HG03521 (cell line): ENCODE results near the gene TNIK.

Experiments
- ATAC-seq: cut with Tn5 transposase; IDR thresholded peaks from one replicate; pipeline ENCODE4 v1.9.1; 2021; ENCODE audit warnings: mild to moderate bottlenecking, moderate library complexity; ENCODE audit not compliant: unreplicated experiment

The TNIK gene

DNA sequence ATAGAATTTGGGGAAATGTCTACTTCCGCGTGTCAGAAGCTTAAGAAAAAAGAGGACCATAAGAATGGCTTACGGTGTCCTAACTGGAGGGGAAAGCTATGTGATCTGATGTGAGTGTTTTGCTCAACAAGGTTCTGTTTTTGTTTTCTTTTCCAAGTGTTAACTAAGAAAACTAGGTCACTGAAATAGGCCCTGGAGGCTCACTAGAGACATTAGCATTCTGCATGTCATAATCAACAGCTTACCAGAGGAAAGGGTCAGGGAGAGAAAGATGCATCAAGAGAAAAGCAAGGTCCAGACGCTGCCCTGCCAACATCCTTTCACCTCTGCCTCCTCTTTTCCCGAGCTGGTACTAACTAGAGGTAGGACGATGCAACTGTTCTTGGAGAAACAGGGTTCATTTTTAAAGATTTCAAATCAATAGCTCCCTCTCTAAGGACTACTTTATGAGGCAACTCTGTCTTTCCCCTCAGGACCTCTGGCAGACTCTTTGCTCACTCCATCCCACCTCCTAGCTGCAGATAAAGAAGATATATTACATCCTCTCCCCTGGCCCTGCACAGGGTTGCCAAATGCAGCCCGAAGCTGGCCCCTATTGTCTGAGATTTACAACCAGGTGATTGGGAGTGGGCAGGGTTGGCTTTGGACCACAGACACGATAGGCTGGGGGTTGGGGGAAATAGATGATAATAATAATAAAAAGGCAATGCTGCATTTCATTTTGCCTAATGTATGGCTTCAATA is 223.8 kb downstream of the TNIK start:
- ATAC-seq: no peak

DNA sequence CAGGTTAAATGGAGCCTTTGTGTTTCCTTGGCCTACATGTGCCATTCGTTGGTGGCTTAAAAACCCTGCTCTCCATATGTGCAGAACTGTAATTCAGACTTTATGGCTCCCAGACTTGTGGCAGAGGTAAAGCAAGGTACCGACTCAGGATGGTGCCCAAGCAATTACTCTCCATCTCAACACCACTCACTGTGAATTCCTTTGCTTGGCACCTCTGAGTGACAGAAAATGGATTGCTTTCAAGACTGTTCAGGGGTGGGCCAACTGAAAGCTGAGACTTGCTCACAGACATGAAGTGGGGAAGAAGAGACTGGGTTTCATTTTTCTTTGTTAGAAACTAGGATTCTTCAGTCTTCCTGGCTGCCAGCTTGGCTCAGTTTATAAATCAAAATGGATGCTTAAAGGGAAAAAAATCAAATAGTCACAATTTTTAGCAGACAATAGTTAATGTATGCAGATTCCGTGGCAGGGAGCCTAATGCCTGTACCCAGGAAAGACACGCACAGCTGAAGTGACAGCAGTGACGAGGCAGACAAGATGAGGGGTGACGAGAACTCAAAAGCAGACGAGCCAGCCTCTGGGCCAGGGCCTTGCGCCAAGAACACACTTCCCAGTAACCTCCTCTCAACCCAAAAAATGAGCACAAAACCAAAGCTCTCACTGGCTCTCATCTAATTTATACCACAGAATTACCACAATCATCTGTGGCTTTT is 225.8 kb downstream of the TNIK start:
- no peak for ATAC-seq

DNA sequence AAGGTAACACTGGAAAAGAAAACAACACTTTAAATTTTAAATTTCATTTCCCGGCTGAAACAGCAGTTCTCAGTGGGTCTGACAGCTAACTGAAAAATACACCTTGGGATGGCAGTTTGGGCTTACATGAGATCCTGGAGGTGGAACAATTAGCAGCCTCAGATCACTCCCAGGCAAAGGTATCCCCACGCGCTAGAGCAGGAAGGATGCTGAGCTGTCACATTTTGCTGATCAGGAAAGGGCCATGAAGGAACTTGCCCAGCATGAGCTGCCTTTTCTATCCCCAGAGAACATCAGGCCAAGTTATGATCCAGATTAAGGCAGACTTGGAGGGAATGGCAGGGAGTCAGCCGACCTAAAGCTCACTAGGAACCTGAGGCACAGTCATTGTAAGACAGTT is 228.8 kb downstream of the TNIK start:
- no peak for ATAC-seq

DNA sequence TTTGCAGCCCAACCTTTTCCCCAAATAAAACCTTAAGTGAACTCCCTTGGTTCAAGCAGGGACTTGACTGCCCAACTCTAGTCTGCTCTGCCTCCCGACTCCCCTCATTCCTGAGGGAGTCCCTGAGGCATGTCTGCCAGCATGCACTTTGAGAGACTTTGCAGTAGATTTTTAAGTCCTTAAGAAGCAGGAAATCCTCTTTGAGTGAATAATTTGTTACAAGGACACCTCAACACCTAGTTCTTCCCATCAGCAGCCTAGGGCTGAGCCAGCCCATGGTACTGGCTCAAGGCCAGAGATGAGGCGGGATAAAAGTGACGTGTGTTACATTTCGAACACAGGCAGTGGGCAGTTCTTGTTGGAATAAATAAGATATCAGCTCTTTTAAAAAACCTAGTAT is 229.3 kb downstream of the TNIK start:
- no peak for ATAC-seq

DNA sequence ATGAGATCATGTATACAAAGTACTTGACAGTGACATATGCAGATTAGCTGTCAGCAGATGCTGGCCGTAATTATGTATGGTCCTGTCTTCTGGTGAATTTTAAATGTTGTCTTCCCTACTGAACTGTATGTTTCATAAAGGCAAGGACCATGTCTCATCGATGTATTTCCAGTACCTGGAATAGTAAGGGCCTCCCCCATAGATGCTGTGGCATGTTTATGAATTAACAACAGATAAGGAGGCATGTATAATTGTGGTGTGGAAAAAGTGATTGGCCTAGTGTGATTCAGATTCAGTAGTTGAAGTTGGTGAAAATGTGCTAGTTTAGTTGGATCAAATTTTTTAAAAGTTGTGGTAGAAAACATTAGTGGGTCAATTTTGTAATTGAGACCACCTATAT is 231.0 kb downstream of the TNIK start:
- ATAC-seq: no peak

DNA sequence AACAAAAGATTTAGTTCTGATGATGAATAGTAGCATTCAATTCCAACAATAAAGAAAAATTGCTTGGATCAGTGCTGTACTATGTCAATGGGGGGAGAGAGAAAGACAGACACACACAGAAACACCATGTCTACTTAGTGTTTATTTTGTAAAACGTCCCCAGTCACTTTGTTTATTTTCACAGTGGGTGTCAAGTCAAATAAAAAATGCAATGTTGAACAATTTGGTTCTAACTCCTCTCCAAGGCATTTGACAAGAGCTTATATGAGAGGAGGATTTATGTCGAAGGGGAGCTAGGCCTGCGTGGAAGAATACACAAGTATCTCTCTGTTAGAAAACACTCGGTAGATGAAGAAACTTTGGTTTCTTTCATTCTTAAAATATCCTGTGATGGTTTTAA is 232.0 kb downstream of the TNIK start:
- no peak for ATAC-seq

DNA sequence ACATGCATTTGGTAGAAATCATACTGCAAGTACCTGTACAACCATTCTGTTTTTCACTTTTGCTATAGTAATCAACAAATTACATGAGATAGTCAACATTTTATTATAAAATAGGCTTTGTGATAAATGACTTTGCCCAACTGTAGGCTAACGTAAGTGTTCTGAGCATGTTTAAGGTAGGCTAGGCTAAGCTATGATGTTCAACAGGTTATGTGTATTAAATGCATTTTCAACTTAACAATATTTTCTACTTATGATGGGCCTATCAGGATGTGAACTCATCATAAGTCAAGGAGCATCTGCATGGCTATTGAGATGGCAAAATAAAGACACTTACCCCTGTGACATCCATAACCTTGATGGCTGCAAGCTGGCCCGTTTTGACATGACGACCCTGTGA is 232.4 kb downstream of the TNIK start:
- no peak for ATAC-seq

DNA sequence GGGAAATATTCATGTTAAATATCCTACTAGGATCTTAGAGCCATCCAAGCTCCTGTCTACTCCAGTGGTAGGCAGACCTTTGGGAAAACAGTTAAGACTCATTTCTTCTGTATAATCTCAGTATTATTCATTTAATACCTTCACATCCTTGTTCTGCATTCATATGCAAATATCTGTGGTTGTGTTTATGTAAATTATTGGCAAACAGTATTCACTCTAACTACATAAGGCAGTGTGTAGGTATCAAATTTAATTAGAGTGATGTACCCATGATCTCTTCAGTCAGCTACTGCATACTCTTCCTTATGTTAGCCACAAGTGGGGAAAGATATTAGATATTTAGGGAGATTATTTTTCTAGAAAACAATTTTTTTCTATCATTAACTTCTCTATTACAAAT is 232.8 kb downstream of the TNIK start:
- ATAC-seq: no peak

DNA sequence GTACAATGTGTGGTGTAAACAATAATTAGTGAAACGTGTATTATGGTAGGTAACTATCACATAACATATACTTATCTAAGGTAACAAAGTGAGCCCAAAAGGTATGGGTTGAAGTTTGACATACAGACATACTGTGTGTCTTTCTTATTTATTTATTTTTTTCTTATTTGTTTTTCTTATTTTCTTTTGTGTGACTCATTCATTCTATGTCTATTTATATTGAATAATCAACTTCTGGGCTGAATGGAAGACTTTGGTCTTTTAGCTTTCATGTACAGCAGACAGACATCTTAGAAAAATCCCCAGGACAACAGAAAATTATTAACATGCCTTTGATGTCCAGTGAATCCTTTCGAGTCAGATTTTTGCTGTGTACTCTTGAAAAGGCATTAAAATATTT is 233.4 kb downstream of the TNIK start:
- ATAC-seq: no peak

DNA sequence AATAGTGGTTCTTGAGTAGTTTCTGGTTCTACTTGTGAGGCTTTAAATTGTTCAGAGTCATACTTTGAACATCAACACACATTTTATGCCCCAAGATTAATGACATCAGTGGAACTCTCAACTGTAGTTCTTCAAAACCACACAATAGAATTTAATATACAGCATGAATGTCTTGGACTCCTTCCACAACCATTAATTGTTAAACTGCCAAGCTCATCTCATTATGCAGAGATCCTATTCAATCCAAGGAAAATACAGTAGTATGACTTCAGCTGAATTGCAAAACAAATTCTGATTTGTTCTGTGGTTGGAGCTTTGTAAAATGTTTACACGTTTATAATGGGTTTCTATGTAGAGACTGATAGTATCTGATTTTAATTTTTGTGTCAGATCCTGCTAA is 234.5 kb downstream of the TNIK start:
- ATAC-seq: no peak

DNA sequence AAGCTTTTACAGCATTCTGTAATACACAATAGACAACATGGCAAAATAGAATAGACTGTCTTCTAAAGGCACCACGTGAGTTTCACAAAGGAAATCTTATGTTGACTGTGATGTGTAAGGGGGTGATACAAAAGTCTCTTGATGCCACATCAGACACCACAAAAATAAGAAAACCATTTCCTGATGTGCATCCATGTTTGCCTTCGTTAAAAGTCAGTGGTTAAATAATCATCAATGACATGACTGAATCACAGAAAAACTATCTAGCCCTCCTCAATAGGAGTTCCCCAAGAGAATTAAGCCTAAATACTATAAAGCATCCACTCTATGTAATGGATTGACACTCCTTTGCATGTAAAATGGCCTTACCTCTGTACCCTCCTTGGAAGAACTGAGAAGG is 235.0 kb downstream of the TNIK start:
- ATAC-seq: no peak

DNA sequence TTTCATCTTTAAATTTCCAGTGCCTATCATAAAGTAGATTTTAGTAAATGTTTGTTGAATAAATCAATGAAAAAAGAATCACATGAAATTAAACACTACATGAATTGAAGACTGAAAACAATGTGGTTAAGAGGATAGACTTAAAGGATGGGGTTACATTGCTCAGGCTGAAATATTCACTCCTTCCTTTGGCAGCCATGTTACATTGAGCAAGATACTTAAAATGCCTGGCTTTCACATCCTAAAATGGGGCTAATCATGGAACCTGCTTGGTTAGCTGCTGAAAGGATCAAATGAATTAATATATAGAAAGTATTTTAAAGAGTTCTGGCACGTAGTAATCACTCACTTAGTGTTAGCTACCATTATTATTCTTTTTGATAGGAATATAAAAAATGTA is 236.8 kb downstream of the TNIK start:
- no peak for ATAC-seq

DNA sequence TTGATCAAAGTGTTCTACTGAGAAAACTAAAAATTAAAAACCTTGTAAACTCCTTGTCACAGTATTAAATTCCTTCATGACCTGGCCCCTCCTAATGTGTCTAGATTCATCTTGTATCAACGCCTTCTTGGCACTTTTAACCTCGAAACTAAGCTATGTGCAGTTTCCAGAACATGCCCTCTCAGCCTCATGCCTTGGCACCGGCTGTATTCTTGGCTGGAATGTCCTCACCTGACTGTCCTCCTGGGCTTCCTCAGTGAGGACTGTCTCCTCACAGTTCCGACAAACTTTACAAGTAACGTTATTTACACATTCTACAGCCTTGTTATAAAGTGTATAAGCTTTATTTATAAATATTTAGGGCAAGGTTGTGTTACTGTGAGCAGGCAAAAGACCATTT is 237.2 kb downstream of the TNIK start:
- ATAC-seq: no peak

DNA sequence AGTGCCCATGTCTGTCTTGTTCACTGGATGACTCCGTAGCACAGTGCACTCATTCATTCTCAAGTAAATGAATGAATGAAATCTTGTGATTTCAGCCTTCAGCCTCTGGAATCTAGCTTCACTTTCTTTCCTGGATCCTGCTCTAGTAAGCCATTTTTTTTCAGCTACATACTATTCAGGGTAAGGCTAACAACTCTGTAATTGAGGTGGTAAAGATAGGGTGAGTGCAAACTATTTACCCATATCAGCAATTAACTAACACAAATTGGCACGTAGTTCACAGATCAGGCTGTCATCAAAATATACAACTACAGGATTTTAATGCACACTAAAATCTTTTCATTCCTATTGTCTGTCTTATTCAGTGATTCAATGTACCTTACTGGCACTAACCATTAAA is 238.6 kb downstream of the TNIK start:
- no peak for ATAC-seq

DNA sequence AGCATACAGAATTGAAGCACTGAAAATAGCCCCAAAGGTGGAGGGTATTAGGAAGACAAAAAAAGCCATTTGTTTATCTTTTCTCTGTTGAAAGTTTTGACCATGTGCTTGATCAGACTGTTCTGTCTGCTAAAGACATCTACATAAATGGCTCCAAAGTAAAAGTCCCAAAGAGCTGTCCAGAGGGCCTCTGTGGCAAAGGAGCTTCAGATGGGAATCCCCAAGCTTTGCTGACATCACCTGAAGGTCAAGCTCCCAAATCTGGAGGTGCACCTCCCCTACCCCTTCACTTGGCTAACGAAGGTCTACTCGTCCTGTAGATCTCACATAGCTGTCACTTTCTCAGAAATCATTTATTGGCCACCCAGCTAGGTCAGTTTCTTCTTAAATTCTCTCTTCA is 239.1 kb downstream of the TNIK start:
- ATAC-seq: no peak

DNA sequence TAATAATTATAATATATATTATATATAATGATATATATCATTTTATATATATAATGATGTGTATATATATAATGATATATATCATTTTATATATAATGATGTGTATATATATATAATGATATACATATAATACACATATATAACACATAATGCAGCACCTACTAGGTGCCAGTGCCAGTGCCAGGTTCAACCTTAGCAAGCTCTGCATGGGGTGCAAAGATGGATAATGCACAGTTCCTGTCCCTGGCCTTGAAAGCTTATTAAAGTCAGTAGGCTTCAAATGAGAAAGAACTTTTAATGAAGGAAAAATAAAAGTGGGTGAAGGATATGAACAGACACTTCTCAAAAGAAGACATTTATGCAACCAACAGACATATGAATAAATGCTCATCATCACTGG is 240.9 kb downstream of the TNIK start:
- ATAC-seq: no peak

DNA sequence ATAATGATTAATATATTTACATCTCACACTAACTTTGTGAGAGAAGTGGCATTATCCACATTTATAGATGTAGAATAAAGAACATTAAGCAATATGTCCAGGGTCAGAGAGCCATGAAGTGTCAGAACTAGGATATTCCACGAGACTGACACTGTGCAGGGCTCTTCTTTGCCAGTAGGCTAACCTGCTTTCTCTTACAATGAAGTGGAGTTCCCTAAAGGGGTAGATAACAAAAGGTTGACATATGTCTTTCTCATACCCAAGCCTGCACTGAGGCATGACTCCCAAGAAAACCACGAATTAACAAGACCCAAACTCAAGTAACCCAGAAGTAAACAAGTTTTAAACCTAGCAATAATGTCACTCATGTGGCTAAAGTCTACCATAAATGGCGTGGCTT is 242.1 kb downstream of the TNIK start:
- ATAC-seq: no peak

DNA sequence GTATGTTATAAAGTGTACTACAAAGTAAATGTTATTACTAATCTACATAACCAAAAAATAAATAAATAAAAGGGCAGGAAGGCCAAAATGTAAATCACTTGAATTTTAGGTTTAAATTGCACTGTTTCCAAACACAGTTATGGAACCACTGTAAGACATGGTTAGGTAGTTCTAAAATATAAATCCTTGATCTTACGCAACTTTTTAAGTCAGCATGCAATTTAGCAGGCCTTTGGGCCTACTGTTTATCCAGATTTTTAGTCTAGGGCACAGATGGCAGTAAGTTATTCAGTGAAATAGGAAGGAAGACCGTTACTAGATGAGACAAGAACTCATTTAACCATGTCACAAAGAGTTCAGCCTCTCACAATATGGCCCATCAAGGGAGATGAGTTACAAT is 246.3 kb downstream of the TNIK start:
- no peak for ATAC-seq

DNA sequence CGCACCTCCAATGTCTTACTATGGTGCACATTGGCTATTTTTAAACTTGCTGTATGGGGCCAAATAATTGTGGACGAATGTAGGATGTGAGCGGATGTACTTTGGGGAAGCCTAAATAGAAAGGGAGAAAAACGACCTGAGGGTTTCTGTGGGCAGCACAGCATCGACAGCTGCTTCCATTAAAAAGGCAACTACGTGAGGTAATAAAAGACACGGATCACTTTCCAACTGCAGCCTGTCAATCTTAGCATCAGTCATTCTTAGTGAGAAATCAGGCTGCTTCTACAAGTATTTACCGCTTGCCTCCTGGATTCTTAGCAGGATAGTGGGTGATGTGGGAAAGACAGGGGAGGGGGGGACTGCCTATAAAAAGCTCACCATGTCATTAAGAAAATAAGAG is 247.0 kb downstream of the TNIK start:
- no peak for ATAC-seq

DNA sequence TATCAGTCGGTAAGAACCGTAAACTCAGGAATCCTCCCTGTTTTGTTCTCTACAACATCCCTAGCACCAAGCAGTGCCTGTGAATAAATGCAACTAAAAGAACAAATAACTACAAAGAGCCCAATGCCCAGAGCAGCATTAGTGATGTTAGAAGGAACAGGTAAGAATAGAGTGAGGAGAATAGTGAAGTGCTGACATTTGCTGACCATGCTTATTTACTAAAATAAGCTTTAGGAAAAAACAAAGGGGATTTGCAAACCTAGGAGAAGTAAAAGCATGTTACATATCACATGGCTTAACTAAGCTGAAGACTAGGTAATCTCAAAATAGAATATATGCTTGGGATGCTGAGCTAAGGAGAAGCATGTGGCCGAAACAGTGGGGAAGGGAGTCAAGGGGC is 247.6 kb downstream of the TNIK start:
- ATAC-seq: no peak

DNA sequence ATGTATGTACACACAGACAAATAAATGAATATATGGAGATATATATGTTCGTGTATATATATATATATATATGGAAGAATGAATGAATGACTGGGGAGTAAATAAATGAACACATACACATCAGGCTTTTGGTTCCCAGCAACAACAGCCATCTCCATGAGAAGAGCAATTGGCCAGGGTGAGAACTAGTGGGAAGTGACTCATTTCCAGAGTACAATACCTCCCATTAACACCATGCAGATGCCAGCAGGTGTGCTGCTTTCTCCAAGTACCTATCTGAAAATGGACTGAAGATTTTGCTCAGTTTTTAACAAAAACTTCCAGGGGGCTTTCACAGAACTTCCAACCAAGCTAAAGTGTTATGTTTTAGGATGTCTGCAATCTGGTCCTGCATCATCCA is 253.9 kb downstream of the TNIK start:
- ATAC-seq: no peak

DNA sequence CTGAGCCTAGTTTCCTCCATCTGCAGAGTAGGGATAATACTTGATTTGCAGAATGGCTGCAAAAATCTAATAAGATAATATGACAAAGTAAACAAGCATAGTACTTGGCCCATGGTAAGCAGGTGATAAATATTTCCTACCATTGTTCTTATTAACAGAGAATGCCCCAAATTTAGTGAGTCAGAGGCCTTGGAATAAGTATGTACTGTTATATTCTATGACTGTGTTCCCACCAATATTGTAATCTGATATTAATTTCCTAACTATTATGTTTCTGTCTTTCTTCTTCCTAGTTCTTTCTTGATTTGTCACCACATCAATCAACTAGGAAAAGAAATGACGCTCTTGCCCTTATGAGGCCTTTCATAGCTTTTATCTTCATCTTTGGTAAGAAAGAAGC is 255.3 kb downstream of the TNIK start:
- no peak for ATAC-seq

DNA sequence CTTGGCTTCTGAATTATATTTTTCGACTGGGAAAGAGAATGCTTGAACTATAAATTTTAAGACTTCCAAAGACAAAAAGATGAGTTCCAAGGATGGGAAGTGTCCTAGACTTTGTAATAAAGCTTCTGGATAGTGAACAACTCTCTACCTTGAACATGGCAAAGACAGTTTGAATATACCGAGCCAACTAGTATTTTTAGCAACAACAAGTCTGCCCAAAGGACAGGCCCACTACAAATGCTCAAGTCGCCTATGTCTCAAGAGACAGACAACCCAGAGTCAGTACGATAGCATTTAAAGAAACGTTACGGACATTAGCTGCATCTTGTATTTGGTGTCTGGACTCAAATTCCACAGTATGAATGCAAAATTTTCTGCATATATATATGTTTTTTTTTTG is 258.4 kb downstream of the TNIK start:
- no peak for ATAC-seq
